Neural cell (in vitro differentiated cells): ENCODE data around the gene FAM83F. TPM values are rescaled to one million over a fixed set of nuclear protein-coding genes. Genes with fewer than 3 reads are reported as not detected.

Experiments used
- H2AFZ ChIP-seq: fragments of 200-600, 300-800 bp; sonication (generic), shearing (Covaris generic); 2 replicates; pipeline ENCODE4 v1.6.0; 2014; ENCODE audit warnings: low read depth, mild to moderate bottlenecking, antibody characterized with exemption, low read length, moderate library complexity
- H3F3A ChIP-seq: fragments of 200-600 bp; shearing (Covaris generic); 2 replicates; pipeline ENCODE4 v1.6.1; 2016; ENCODE audit warnings: mild to moderate bottlenecking, moderate library complexity, mixed read lengths, antibody characterized with exemption, low read length; ENCODE audit not compliant: insufficient read depth, poor library complexity, severe bottlenecking
- H3K27ac ChIP-seq: fragments of 200-600, 300-800 bp; sonication (generic), shearing (Covaris generic); 2 replicates; pipeline ENCODE4 v1.5.1; 2014; ENCODE audit warnings: mild to moderate bottlenecking, low read length, moderate library complexity
- H3K27me3 ChIP-seq: fragments of 300-800, 200-600 bp; sonication (generic), shearing (Covaris generic); 2 replicates; pipeline ENCODE4 v1.6.0; 2014; ENCODE audit warnings: mild to moderate bottlenecking, low read depth, low read length, moderate library complexity; ENCODE audit not compliant: insufficient read depth
- H3K36me3 ChIP-seq: fragments of 300-800, 200-600 bp; sonication (generic), shearing (Covaris generic); 2 replicates; pipeline ENCODE4 v1.5.1; 2014; ENCODE audit warnings: mild to moderate bottlenecking, antibody characterized with exemption, low read length, moderate library complexity; ENCODE audit not compliant: insufficient read depth
- H3K4me2 ChIP-seq: fragments of 300-800, 200-600 bp; sonication (generic), shearing (Covaris generic); 2 replicates; pipeline ENCODE4 v1.6.0; 2014; ENCODE audit warnings: mild to moderate bottlenecking, low read length
- H3K4me3 ChIP-seq: fragments of 300-800, 200-600 bp; sonication (generic), shearing (Covaris generic); 2 replicates; pipeline ENCODE4 v1.5.1; 2014; ENCODE audit warnings: mild to moderate bottlenecking, low read length, moderate library complexity
- H3K79me2 ChIP-seq: fragments of 200-600 bp; shearing (Covaris generic); replicated peaks from 2 replicates; pipeline ENCODE4 v1.6.0; 2014; ENCODE audit warnings: mild to moderate bottlenecking, low read length, moderate library complexity; ENCODE audit not compliant: insufficient read depth
- H3K9ac ChIP-seq: fragments of 300-800, 200-600 bp; sonication (generic), shearing (Covaris generic); 2 replicates; pipeline ENCODE4 v1.6.1; 2016; ENCODE audit warnings: mild to moderate bottlenecking, low read length, mixed read lengths
- H3K9me2 ChIP-seq: fragments of 200-600 bp; shearing (Covaris generic); 2 replicates; pipeline ENCODE4 v1.6.1; 2016; ENCODE audit warnings: mild to moderate bottlenecking, low read length, mixed read lengths; ENCODE audit not compliant: insufficient read depth
- H3K9me3 ChIP-seq: fragments of 200-600, 300-800 bp; sonication (generic), shearing (Covaris generic); 2 replicates; pipeline ENCODE4 v1.6.1; 2016; ENCODE audit warnings: mild to moderate bottlenecking, mixed run types, low read length, moderate library complexity, mixed read lengths
- H4K20me1 ChIP-seq: fragments of 200-600 bp; shearing (Covaris generic); 2 replicates; pipeline ENCODE4 v1.6.1; 2016; ENCODE audit warnings: mild to moderate bottlenecking, mixed run types; ENCODE audit not compliant: insufficient read depth
- CTCF ChIP-seq: fragments of 450-650 bp; IDR thresholded peaks from 2 replicates; pipeline ENCODE4 v1.5.1; 2014; ENCODE audit warnings: antibody characterized with exemption, mild to moderate bottlenecking, moderate library complexity; ENCODE audit not compliant: poor library complexity, severe bottlenecking
- EP300 ChIP-seq: fragments of 450-650 bp; conservative IDR thresholded peaks from 2 replicates; pipeline ENCODE4 v1.6.1; 2014; ENCODE audit warnings: antibody characterized with exemption, mild to moderate bottlenecking, moderate library complexity; ENCODE audit not compliant: poor library complexity, severe bottlenecking
- EZH2 ChIP-seq: fragments of 200-600, 300-800 bp; shearing (Covaris generic), sonication (generic); IDR thresholded peaks from 2 replicates; pipeline ENCODE4 v1.6.1; 2014; ENCODE audit warnings: antibody characterized with exemption, low read length, borderline replicate concordance, mild to moderate bottlenecking; ENCODE audit not compliant: insufficient read depth, poor library complexity, severe bottlenecking
- MXI1 ChIP-seq: fragments of 450-650 bp; conservative IDR thresholded peaks from 2 replicates; pipeline ENCODE4 v1.6.1; 2014; ENCODE audit warnings: antibody characterized with exemption, mild to moderate bottlenecking; ENCODE audit not compliant: poor library complexity, severe bottlenecking
- POLR2AphosphoS5 ChIP-seq: IDR thresholded peaks from 2 replicates; pipeline ENCODE4 v1.6.1; 2012
- RAD21 ChIP-seq: fragments of 450-650 bp; conservative IDR thresholded peaks from 2 replicates; pipeline ENCODE4 v1.6.1; 2014; ENCODE audit warnings: antibody characterized with exemption, mild to moderate bottlenecking, moderate library complexity
- REST ChIP-seq: IDR thresholded peaks from 2 replicates; pipeline ENCODE4 v1.6.1; 2012; ENCODE audit warnings: borderline replicate concordance
- SMC3 ChIP-seq: fragments of 450-650 bp; conservative IDR thresholded peaks from 2 replicates; pipeline ENCODE4 v1.6.1; 2014; ENCODE audit warnings: antibody characterized with exemption, mild to moderate bottlenecking, moderate library complexity; ENCODE audit not compliant: poor library complexity
- TAF1 ChIP-seq: IDR thresholded peaks from 2 replicates; pipeline ENCODE4 v1.6.1; 2012; ENCODE audit warnings: low read depth
- polyA plus RNA-seq: library from polyadenylated mRNA; depleted of rRNA; stranded (reverse); fragments of >200 nt; gene quantifications from 2 replicates; pipeline ENCODE4 v1.2.3, GENCODE V29; 2014

FAM83F gene
- polyA plus RNA-seq, 1 donor from 2014 or later: 0.42 TPM

GRCh38 chr22:40044102-40044869 lies 49.5 kb downstream of the FAM83F start:
- TF ChIP-seq CTCF: no peak
- peak; percentile 72 for TF ChIP-seq MXI1
- peak; percentile 95 for TF ChIP-seq REST
- peak; percentile 99 for TF ChIP-seq TAF1
- peak; percentile 7 for TF ChIP-seq RAD21
- TF ChIP-seq POLR2AphosphoS5: no peak
- TF ChIP-seq EP300: peak; percentile 31
- TF ChIP-seq EZH2: no peak
- TF ChIP-seq SMC3: peak; percentile 49
- Histone ChIP-seq H3K4me2 (peak overlapping the region; percentile 75), H3K27me3 (peaks cover 9% of the 10 kb centered on the region), H2AFZ (peak overlapping the region; percentile 97), H3F3A (no peaks in the 10 kb centered on the region), H3K27ac (peak overlapping the region; percentile 92), H3K79me2 (peaks cover 4% of the 10 kb centered on the region), H3K4me3 (peak overlapping the region; percentile 67), H3K9me2 (no peaks in the 10 kb centered on the region), H3K9me3 (no peaks in the 10 kb centered on the region), H4K20me1 (no peaks in the 10 kb centered on the region), H3K9ac (peak overlapping the region; percentile 80), H3K36me3 (no peaks in the 10 kb centered on the region)

GRCh38 chr22:40044870-40045834 lies 50.4 kb downstream of the FAM83F start:
- H3F3A ChIP-seq: no peaks in the 10 kb centered on the region
- peak overlapping the region; percentile 61 for H3K4me2 ChIP-seq
- peak overlapping the region; percentile 73 for H2AFZ ChIP-seq
- H4K20me1 ChIP-seq: no peaks in the 10 kb centered on the region
- H3K9me3 ChIP-seq: no peaks in the 10 kb centered on the region
- TF ChIP-seq CTCF: peak; percentile 20
- TF ChIP-seq MXI1: peak; percentile 65
- peak; percentile 21 for TF ChIP-seq EP300
- peak; percentile 62 for TF ChIP-seq RAD21
- peak; percentile 1 for TF ChIP-seq REST
- TF ChIP-seq SMC3: peak; percentile 68
- no peak for TF ChIP-seq POLR2AphosphoS5
- TF ChIP-seq TAF1: peak; percentile 13
- TF ChIP-seq EZH2: no peak
- peak overlapping the region; percentile 83 for H3K9ac ChIP-seq
- H3K9me2 ChIP-seq: no peaks in the 10 kb centered on the region
- H3K27me3 ChIP-seq: peaks cover under 1% of the 10 kb centered on the region
- H3K79me2 ChIP-seq: peaks cover 5% of the 10 kb centered on the region
- peak overlapping the region; percentile 98 for H3K4me3 ChIP-seq
- no peaks in the 10 kb centered on the region for H3K36me3 ChIP-seq
- peak overlapping the region; percentile 92 for H3K27ac ChIP-seq
